H9 (cell line): ENCODE measurements around the gene PTPA. TPM values are rescaled to one million over a fixed set of nuclear protein-coding genes. Genes with fewer than 3 reads are reported as not detected.

ENCODE experiments used
- DNase-seq: peaks from one replicate; pipeline ENCODE4 v3.0.0-alpha.2; 2017
- H2AFZ ChIP-seq: one replicate; pipeline ENCODE4 v1.6.1; 2013; ENCODE audit warnings: mild to moderate bottlenecking, low read length, control low read depth, moderate library complexity
- H2AK5ac ChIP-seq: 2 replicates; pipeline ENCODE4 v1.6.1; 2013; ENCODE audit warnings: low read length, control low read depth, mixed read lengths; ENCODE audit not compliant: insufficient read length
- H2BK120ac ChIP-seq: one replicate; pipeline ENCODE4 v1.6.1; 2013; ENCODE audit warnings: low read depth, mild to moderate bottlenecking, low read length, control low read depth, inconsistent platforms; ENCODE audit not compliant: poor library complexity, severe bottlenecking
- H2BK12ac ChIP-seq: 2 replicates; pipeline ENCODE4 v1.6.1; 2013; ENCODE audit warnings: low read length, control low read depth, mixed read lengths, low read depth; ENCODE audit not compliant: insufficient read length
- H2BK15ac ChIP-seq: 2 replicates; pipeline ENCODE4 v1.6.1; 2013; ENCODE audit warnings: low read depth, low read length, control low read depth
- H2BK20ac ChIP-seq: one replicate; pipeline ENCODE4 v1.6.1; 2013; ENCODE audit warnings: low read depth, mild to moderate bottlenecking, low read length, control low read depth, inconsistent platforms; ENCODE audit not compliant: poor library complexity, severe bottlenecking
- H2BK5ac ChIP-seq: 2 replicates; pipeline ENCODE4 v1.6.1; 2013; ENCODE audit warnings: low read length, control low read depth, mixed read lengths; ENCODE audit not compliant: insufficient read length
- H3K14ac ChIP-seq: 2 replicates; pipeline ENCODE4 v1.6.1; 2013; ENCODE audit warnings: low read length, control low read depth; ENCODE audit not compliant: insufficient read depth
- H3K18ac ChIP-seq: 2 replicates; pipeline ENCODE4 v1.6.1; 2013; ENCODE audit warnings: low read depth, mild to moderate bottlenecking, mixed read lengths, low read length, control low read depth; ENCODE audit not compliant: insufficient read length
- H3K23ac ChIP-seq: 2 replicates; pipeline ENCODE4 v1.6.1; 2013; ENCODE audit warnings: low read length, control low read depth, mixed read lengths, low read depth; ENCODE audit not compliant: insufficient read length
- H3K23me2 ChIP-seq: 2 replicates; pipeline ENCODE4 v1.6.1; 2013; ENCODE audit warnings: low read depth, mild to moderate bottlenecking, mixed read lengths, low read length, control low read depth; ENCODE audit not compliant: insufficient read length, poor library complexity, severe bottlenecking
- H3K27ac ChIP-seq: 2 replicates; pipeline ENCODE4 v1.5.1; 2013; ENCODE audit warnings: low read length, control low read depth, mixed read lengths, low read depth; ENCODE audit not compliant: insufficient read length
- H3K27me3 ChIP-seq: 2 replicates; pipeline ENCODE4 v1.6.1; 2013; ENCODE audit warnings: low read length, control low read depth, inconsistent platforms; ENCODE audit not compliant: insufficient read depth
- H3K4ac ChIP-seq: 2 replicates; pipeline ENCODE4 v1.6.1; 2013; ENCODE audit warnings: low read depth, mild to moderate bottlenecking, control low read depth, inconsistent platforms, low read length, moderate library complexity
- H3K4me1 ChIP-seq: 2 replicates; pipeline ENCODE4 v1.6.1; 2013; ENCODE audit warnings: low read length, control low read depth, inconsistent platforms; ENCODE audit not compliant: insufficient read depth
- H3K4me2 ChIP-seq: 2 replicates; pipeline ENCODE4 v1.6.1; 2013; ENCODE audit warnings: low read length, control low read depth, mixed read lengths; ENCODE audit not compliant: insufficient read length, insufficient read depth
- H3K56ac ChIP-seq: 2 replicates; pipeline ENCODE4 v1.6.1; 2013; ENCODE audit warnings: low read depth, mild to moderate bottlenecking, mixed read lengths, low read length, control low read depth; ENCODE audit not compliant: insufficient read length
- H3K79me1 ChIP-seq: 2 replicates; pipeline ENCODE4 v1.6.1; 2013; ENCODE audit warnings: low read depth, mild to moderate bottlenecking, moderate library complexity, low read length, control low read depth, inconsistent platforms; ENCODE audit not compliant: insufficient read depth, poor library complexity, severe bottlenecking
- H3K79me2 ChIP-seq: 2 replicates; pipeline ENCODE4 v1.6.1; 2013; ENCODE audit warnings: low read length, control low read depth, inconsistent platforms; ENCODE audit not compliant: insufficient read depth
- H3K9ac ChIP-seq: 2 replicates; pipeline ENCODE4 v1.6.1; 2013; ENCODE audit warnings: low read length, control low read depth, mixed read lengths; ENCODE audit not compliant: insufficient read length; ENCODE audit errors: extremely low read depth
- H3K9me3 ChIP-seq: one replicate; pipeline ENCODE4 v1.6.1; 2013; ENCODE audit warnings: low read depth, low read length, inconsistent platforms; ENCODE audit not compliant: control insufficient read depth
- H3T11ph ChIP-seq: one replicate; pipeline ENCODE4 v1.6.1; 2013; ENCODE audit warnings: mild to moderate bottlenecking, low read length, control low read depth, inconsistent platforms
- H4K20me1 ChIP-seq: one replicate; pipeline ENCODE4 v1.6.1; 2013; ENCODE audit not compliant: control insufficient read depth, insufficient read length, insufficient read depth
- H4K5ac ChIP-seq: 2 replicates; pipeline ENCODE4 v1.6.1; 2013; ENCODE audit warnings: low read depth, mild to moderate bottlenecking, mixed read lengths, low read length, control low read depth; ENCODE audit not compliant: insufficient read length
- H4K8ac ChIP-seq: replicated peaks from 2 replicates; pipeline ENCODE4 v1.6.1; 2013; ENCODE audit warnings: low read length, control low read depth, mixed read lengths, low read depth; ENCODE audit not compliant: insufficient read length
- H4K91ac ChIP-seq: 2 replicates; pipeline ENCODE4 v1.6.1; 2013; ENCODE audit warnings: low read depth, mild to moderate bottlenecking, moderate library complexity, mixed read lengths, low read length, control low read depth; ENCODE audit not compliant: insufficient read length
- H3K27ac Mint-ChIP-seq, 3 experiments: 2 replicates in 2 of 3; 3 replicates in 1 of 3; pipeline ENCODE4 v1.8.0; 2020 to 2021; ENCODE audit warnings: mixed read lengths in 3 of 3, mild to moderate bottlenecking in 1 of 3, moderate library complexity in 1 of 3
- H3K27me3 Mint-ChIP-seq: 2 replicates; pipeline ENCODE4 v1.8.0; 2021; ENCODE audit warnings: low read depth, mild to moderate bottlenecking, moderate library complexity, mixed read lengths
- H3K36me3 Mint-ChIP-seq, 3 experiments: 2 replicates in 2 of 3; 3 replicates in 1 of 3; pipeline ENCODE4 v1.8.0; 2020 to 2021; ENCODE audit warnings: low read depth in 3 of 3, mixed read lengths in 3 of 3; ENCODE audit not compliant: insufficient read depth in 1 of 3
- H3K4me1 Mint-ChIP-seq, 2 experiments: 2 replicates each; pipeline ENCODE4 v1.8.0; 2020; ENCODE audit warnings: mixed read lengths in 2 of 2
- H3K4me3 Mint-ChIP-seq, 2 experiments: 2 replicates in 1 of 2; 3 replicates in 1 of 2; pipeline ENCODE4 v1.8.0; 2020 to 2021; ENCODE audit warnings: mild to moderate bottlenecking in 2 of 2, mixed read lengths in 2 of 2, moderate library complexity in 1 of 2
- H3K9me3 Mint-ChIP-seq, 2 experiments: 2 replicates in 1 of 2; 3 replicates in 1 of 2; pipeline ENCODE4 v1.8.0; 2020; ENCODE audit warnings: mild to moderate bottlenecking in 2 of 2, mixed read lengths in 2 of 2, moderate library complexity in 1 of 2
- WGBS: extraction: QIAGEN DNeasy Blood & Tissue Kit; methylation state at CpG from one replicate; pipeline ENCODE4 v1.1.7; 2013; ENCODE audit warnings: missing lambda C conversion rate, low lambda C conversion rate, mixed read lengths; ENCODE audit not compliant: insufficient read length; ENCODE audit errors: extremely low coverage; 5-methylcytosine and 5-hydroxymethylcytosine counted together
- total RNA-seq: library from RNA; stranded (reverse); gene quantifications from 2 replicates; pipeline ENCODE4 v1.2.1, GENCODE V29; 2021
- TF ChIP-seq, protein P1 (sequence below): fragments of 200-600 bp; sonication (generic); conservative IDR thresholded peaks from 3 replicates; pipeline ENCODE4 v1.8.0; 2021; ENCODE audit warnings: antibody characterized with exemption, mild to moderate bottlenecking

Gene PTPA
- total RNA-seq, 1 experiment from 2014 or later: 145 TPM

DNA sequence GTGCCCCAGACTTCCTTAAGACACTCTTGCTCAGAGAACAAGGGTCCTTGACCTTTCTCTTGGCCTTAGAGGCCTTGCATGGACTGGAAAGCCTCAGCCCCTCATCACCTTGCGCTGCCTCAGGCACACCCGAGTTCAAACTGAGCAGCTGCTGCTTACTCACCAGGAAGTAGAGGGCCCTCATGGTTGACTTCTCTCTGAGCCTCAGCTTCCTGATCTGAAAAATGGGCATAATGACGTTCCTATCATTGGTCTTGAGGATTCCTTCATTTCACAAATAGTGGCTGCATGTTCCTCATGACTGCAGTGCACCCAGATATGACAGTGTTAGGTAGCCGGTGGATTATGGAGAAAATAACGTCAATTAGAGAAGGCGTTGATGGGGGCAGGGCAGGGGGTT lies 38.2 kb downstream of the PTPA start:
- Histone ChIP-seq H3K27me3 (no peaks in the 10 kb centered on the region), H3K18ac (no peak overlapping the region), H4K20me1 (no peaks in the 10 kb centered on the region), H3K27ac (no peak overlapping the region), H3K56ac (no peak overlapping the region), H2BK5ac (no peak overlapping the region), H2BK12ac (no peak overlapping the region), H3K79me1 (no peaks in the 10 kb centered on the region), H2AK5ac (no peak overlapping the region), H4K8ac (no peak overlapping the region), H3K23me2 (no peaks in the 10 kb centered on the region), H2BK15ac (no peak overlapping the region), H3K9me3 (no peaks in the 10 kb centered on the region), H3K9ac (no peak overlapping the region), H3K14ac (no peak overlapping the region), H3K4me2 (no peak overlapping the region), H3K4me1 (peaks cover 4% of the 10 kb centered on the region; the same call in 1 of the 2 replicates), H2AFZ (no peak overlapping the region), H4K91ac (no peak overlapping the region), H2BK120ac (no peak overlapping the region), H3K23ac (no peak overlapping the region), H3K4ac (no peak overlapping the region), H2BK20ac (no peak overlapping the region), H4K5ac (no peak overlapping the region), H3T11ph (no peak overlapping the region), H3K79me2 (no peaks in the 10 kb centered on the region)
- Mint-ChIP-seq H3K27me3 (no peaks in the 10 kb centered on the region), H3K9me3 (no peaks in the 10 kb centered on the region), H3K36me3 (peaks cover 11 to 34% (median 26%) of the 10 kb centered on the region in 3 experiments; a peak in 6 of 7 replicates), H3K27ac (no peak overlapping the region), H3K4me3 (no peak overlapping the region), H3K4me1 (peaks cover 7 to 21% of the 10 kb centered on the region in 2 experiments)
- WGBS: no CpG with 5 or more reads among the region's 6 CpGs
- no peak for DNase-seq
- TF ChIP-seq, protein P1, sequence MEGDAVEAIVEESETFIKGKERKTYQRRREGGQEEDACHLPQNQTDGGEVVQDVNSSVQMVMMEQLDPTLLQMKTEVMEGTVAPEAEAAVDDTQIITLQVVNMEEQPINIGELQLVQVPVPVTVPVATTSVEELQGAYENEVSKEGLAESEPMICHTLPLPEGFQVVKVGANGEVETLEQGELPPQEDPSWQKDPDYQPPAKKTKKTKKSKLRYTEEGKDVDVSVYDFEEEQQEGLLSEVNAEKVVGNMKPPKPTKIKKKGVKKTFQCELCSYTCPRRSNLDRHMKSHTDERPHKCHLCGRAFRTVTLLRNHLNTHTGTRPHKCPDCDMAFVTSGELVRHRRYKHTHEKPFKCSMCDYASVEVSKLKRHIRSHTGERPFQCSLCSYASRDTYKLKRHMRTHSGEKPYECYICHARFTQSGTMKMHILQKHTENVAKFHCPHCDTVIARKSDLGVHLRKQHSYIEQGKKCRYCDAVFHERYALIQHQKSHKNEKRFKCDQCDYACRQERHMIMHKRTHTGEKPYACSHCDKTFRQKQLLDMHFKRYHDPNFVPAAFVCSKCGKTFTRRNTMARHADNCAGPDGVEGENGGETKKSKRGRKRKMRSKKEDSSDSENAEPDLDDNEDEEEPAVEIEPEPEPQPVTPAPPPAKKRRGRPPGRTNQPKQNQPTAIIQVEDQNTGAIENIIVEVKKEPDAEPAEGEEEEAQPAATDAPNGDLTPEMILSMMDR: no peak
